ENCODE measurements around the gene TPRX2.

TPRX2 gene

GRCh38 chr19:47882890-47883289 is 23.9 kb downstream of the TPRX2 start:
- Histone ChIP-seq H3K4me3 (replicated peaks; ENCODE audit: insufficient read depth, low read length) (no peak overlapping the region), H3K27ac (replicated peaks) (no peak overlapping the region), H3K27me3 (ENCODE audit: insufficient read depth, poor library complexity, severe bottlenecking) (no peaks in the 10 kb centered on the region)
- no peak for DNase-seq (ENCODE audit: low read depth in 1 of 2, low spot score in 1 of 2)
- TF ChIP-seq SPI1 (IDR thresholded peaks at IDR 0.05; ENCODE audit: borderline replicate concordance, low read depth) (no peak), GABPA (IDR thresholded peaks at IDR 0.05; ENCODE audit: low read depth) (no peak), CTCF (IDR thresholded peaks at IDR 0.05; ENCODE audit: insufficient read depth, low read length) (no peak), REST (IDR thresholded peaks at IDR 0.05; ENCODE audit: insufficient replicate concordance, low read depth) (no peak)

- Histone ChIP-seq H3K4me3 (replicated peaks; ENCODE audit: insufficient read depth, low read length) (no peak overlapping the region), H3K27me3 (ENCODE audit: insufficient read depth, poor library complexity, severe bottlenecking) (no peaks in the 10 kb centered on the region), H3K27ac (replicated peaks) (no peak overlapping the region)
- no peak for TF ChIP-seq REST (IDR thresholded peaks at IDR 0.05; ENCODE audit: insufficient replicate concordance, low read depth)
- no peak for TF ChIP-seq GABPA (IDR thresholded peaks at IDR 0.05; ENCODE audit: low read depth)
- TF ChIP-seq CTCF (IDR thresholded peaks at IDR 0.05; ENCODE audit: insufficient read depth, low read length) = no peak
- TF ChIP-seq SPI1 (IDR thresholded peaks at IDR 0.05; ENCODE audit: borderline replicate concordance, low read depth) = no peak
- no peak for TF ChIP-seq POLR2AphosphoS5 (IDR thresholded peaks at IDR 0.05; ENCODE audit: low read depth)
- no peak for DNase-seq (ENCODE audit: low read depth in 1 of 2, low spot score in 1 of 2)
These were observed 26.0 kb downstream of the TPRX2 start for GRCh38 chr19:47885067-47885463.

- H3K27me3 ChIP-seq (ENCODE audit: insufficient read depth, poor library complexity, severe bottlenecking) = no peaks in the 10 kb centered on the region
- TF ChIP-seq SPI1 (IDR thresholded peaks at IDR 0.05; ENCODE audit: borderline replicate concordance, low read depth) (no peak), CTCF (IDR thresholded peaks at IDR 0.05; ENCODE audit: insufficient read depth, low read length) (no peak), GABPA (IDR thresholded peaks at IDR 0.05; ENCODE audit: low read depth) (no peak), REST (IDR thresholded peaks at IDR 0.05; ENCODE audit: insufficient replicate concordance, low read depth) (no peak), POLR2AphosphoS5 (IDR thresholded peaks at IDR 0.05; ENCODE audit: low read depth) (no peak)
- DNase-seq (ENCODE audit: low read depth in 1 of 2, low spot score in 1 of 2) = no peak
These were observed 27.1 kb downstream of the TPRX2 start, which contains the start of gene SULT2A1 for GRCh38 chr19:47886010-47886559. Gene SULT2A1 (minus strand): TSS chr19:47886315. CDS start chr19:47886257, 58 bp downstream.

More at GRCh38 chr19:47886010-47886559, 27.1 kb downstream of the TPRX2 start, which contains the start of gene SULT2A1:
- H3K27ac ChIP-seq (replicated peaks) = no peak within 1 kb of the TSS
- H3K4me3 ChIP-seq (replicated peaks; ENCODE audit: insufficient read depth, low read length) = no peak within 1 kb of the TSS

All from HL-60 (cell line).